Gastrocnemius medialis (tissue), 4 donors: ENCODE results near the gene RAX2. TPM values are rescaled to one million over a fixed set of nuclear protein-coding genes. Genes with fewer than 3 reads are reported as not detected.

Experiments
- ATAC-seq, 2 donors: fragments of 150-250 bp; one replicate each; pipeline ENCODE4 v1.9.1; 2016
- DNase-seq, 2 donors: peaks; one replicate each; pipeline ENCODE4 v3.0.0-alpha.2; 2019
- H3K27ac ChIP-seq, 4 donors: fragments of 200-600 bp; sonication (generic); 1 replicate in 1 of 4; 2 replicates in 3 of 4; pipeline ENCODE4 v1.5.1; 2016 to 2018; ENCODE audit warnings: mild to moderate bottlenecking in 2 of 4, moderate library complexity in 1 of 4
- H3K27me3 ChIP-seq, 3 donors: fragments of 200-600 bp; sonication (generic) in 2 of 3; 1 replicate in 1 of 3; 2 replicates in 2 of 3; pipeline versions ENCODE4 v1.5.1 to v1.6.0; 2016 to 2019; ENCODE audit warnings: mild to moderate bottlenecking in 1 of 3, moderate library complexity in 1 of 3
- H3K36me3 ChIP-seq, 2 donors: fragments of 200-600 bp; sonication (generic) in 1 of 2; one replicate each; pipeline ENCODE4 v1.5.1; 2017 to 2018
- H3K4me1 ChIP-seq, 2 donors: fragments of 200-600 bp; sonication (generic) in 1 of 2; one replicate each; pipeline ENCODE4 v1.5.1; 2016 to 2017; ENCODE audit warnings: mild to moderate bottlenecking in 2 of 2
- H3K4me3 ChIP-seq, 4 donors: fragments of 200-600 bp; sonication (generic) in 3 of 4; 1 replicate in 1 of 4; 2 replicates in 3 of 4; pipeline ENCODE4 v1.5.1; 2016 to 2019; ENCODE audit warnings: mild to moderate bottlenecking in 2 of 4
- H3K9me3 ChIP-seq, 3 donors: fragments of 200-600 bp; sonication (generic) in 2 of 3; 1 replicate in 1 of 3; 2 replicates in 2 of 3; pipeline ENCODE4 v1.5.1; 2016 to 2019
- POLR2A ChIP-seq, 2 donors: fragments of 450-650 bp; IDR thresholded peaks; one replicate each; pipeline ENCODE4 v1.6.1; 2017; ENCODE audit warnings: antibody characterized with exemption in 2 of 2, mild to moderate bottlenecking in 2 of 2, moderate library complexity in 2 of 2
- in situ Hi-C, 4 donors: fragments of 200-750 bp; cut with MboI; loops; one replicate each; pipeline versions ENCODE4 v1.15.0 to v1.8.0; 2017; ENCODE audit warnings: low sequenced_read_pairs in 4 of 4
- intact Hi-C: fragments of 100-400 bp; cut with DNase I; formaldehyde crosslinking; loops from one replicate; pipeline ENCODE4 v1.15.1; 2023; ENCODE audit warnings: low total_unique reads
- total RNA-seq, 4 donors: library from RNA; depleted of rRNA; stranded (reverse); fragments of >200 nt; gene quantifications; one replicate each; pipeline versions ENCODE4 v1.1.0 to v1.2.3, GENCODE V29; 2016
- TF ChIP-seq, protein P1 (sequence below), 5 experiments: fragments of 450-650 bp in 3 of 5; fragments of 200-600 bp in 2 of 5; sonication (generic) in 2 of 5; IDR thresholded peaks in 4 of 5; conservative IDR thresholded peaks in 1 of 5; 1 replicate in 4 of 5; 2 replicates in 1 of 5; pipeline ENCODE4 v1.5.1; 2016 to 2019; ENCODE audit warnings: antibody characterized with exemption in 5 of 5, mild to moderate bottlenecking in 3 of 5, moderate library complexity in 3 of 5

Gene RAX2
- total RNA-seq, 4 donors from 2014 or later, result not detected

DNA sequence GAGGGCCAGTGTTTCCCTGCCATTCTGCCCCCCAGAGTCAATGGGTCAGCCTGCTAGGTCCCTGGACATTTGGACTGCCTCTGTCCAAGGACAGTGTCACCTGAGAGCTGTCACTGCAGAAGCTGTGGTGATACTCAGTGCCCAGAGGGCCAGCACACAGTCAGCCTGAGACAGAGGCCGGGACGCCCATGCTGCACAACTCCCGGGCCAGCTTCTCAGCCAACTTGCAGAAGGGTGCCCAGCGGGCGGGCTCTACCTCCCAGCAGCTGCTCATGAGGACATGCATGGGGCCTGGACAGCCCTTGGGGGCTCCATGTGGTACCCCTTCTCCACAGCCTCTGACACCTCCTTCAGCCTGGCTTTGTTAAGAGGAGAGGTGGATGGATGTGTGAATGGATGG lies 3.8 kb upstream of the RAX2 start:
- in situ Hi-C loops, result no loop called here
- DNase-seq, result no peak
- Histone ChIP-seq H3K27ac (no peak overlapping the region), H3K4me1 (no peaks in the 10 kb centered on the region), H3K9me3 (peaks cover 0 to 3% (median 0%) of the 10 kb centered on the region in 3 donors), H3K36me3 (no peaks in the 10 kb centered on the region), H3K27me3 (peaks cover 0 to 2% (median 0%) of the 10 kb centered on the region in 3 donors), H3K4me3 (no peak overlapping the region)
- intact Hi-C loops, result no loop called here
- no peak for ATAC-seq
- TF ChIP-seq, protein P1, sequence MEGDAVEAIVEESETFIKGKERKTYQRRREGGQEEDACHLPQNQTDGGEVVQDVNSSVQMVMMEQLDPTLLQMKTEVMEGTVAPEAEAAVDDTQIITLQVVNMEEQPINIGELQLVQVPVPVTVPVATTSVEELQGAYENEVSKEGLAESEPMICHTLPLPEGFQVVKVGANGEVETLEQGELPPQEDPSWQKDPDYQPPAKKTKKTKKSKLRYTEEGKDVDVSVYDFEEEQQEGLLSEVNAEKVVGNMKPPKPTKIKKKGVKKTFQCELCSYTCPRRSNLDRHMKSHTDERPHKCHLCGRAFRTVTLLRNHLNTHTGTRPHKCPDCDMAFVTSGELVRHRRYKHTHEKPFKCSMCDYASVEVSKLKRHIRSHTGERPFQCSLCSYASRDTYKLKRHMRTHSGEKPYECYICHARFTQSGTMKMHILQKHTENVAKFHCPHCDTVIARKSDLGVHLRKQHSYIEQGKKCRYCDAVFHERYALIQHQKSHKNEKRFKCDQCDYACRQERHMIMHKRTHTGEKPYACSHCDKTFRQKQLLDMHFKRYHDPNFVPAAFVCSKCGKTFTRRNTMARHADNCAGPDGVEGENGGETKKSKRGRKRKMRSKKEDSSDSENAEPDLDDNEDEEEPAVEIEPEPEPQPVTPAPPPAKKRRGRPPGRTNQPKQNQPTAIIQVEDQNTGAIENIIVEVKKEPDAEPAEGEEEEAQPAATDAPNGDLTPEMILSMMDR (IDR thresholded peaks at IDR 0.05 in 4 of 5, conservative IDR thresholded peaks at IDR 0.05 in 1 of 5), result no peak

DNA sequence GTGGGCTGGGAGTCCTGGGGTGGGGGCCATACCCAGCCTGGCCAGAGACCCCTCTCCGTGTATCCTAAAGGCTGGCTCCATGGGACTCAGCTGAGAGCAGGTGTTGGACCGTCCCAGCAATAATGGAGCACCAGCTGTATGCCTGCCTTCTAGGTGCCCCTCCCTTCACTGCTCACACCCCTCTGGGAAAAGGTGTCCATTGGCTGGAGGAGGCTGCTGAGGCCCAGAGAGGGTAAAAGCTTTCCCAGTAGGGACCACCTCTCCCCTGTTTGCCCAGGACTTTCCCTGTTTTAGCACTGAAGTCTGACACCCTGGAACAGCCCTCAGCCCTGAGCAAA lies 3.3 kb upstream of the RAX2 start:
- no peaks in the 10 kb centered on the region for H3K9me3 ChIP-seq
- ATAC-seq (no peak), DNase-seq (no peak)
- TF ChIP-seq POLR2A (IDR thresholded peaks at IDR 0.05), result no peak
- TF ChIP-seq, protein P1 (IDR thresholded peaks at IDR 0.05 in 4 of 5, conservative IDR thresholded peaks at IDR 0.05 in 1 of 5), result no peak
- no peak overlapping the region for H3K27ac ChIP-seq
- H3K36me3 ChIP-seq, result no peaks in the 10 kb centered on the region
- no peaks in the 10 kb centered on the region for H3K4me1 ChIP-seq
- no peak overlapping the region for H3K4me3 ChIP-seq
- intact Hi-C loops (no loop called here), in situ Hi-C loops (no loop called here)
- peaks cover 0 to 2% (median 0%) of the 10 kb centered on the region in 3 donors for H3K27me3 ChIP-seq

DNA sequence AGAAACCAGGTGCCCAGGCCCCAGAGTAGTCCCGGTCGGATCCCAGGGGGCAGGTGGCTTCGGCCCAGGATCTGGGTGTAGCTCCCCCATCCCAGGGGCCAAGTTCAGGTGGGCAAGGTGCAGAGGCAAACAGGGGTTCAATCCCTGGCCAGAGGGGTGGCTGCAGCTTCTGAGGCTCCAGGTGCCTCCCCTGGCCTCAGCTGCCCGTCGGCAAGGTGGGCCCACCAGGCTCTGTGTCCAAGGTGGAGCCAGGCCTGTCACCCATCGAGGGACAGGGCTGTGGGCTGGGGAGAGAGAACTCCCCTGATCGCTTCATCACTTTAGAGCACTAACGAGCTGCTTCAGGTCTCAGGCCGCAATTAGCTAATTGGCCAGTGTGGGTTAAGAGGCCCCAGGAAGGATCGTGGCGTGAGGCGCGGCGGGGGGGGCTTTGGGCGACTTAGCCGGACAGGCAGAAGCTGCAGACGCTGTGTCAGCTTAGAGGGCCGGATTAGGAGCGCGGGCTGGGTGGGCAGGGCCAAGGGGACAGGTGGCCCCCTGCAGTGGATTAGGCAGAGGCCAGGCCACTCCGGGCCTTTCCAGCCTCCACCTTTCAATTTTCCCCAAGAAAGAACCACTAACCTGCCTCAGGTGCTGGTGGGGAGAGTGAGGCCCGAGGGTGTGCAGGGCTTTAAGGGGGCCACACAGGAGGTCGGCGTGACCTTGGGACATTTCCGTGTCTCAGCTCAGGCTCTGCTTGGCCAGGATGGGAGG lies 2.8 kb upstream of the RAX2 start:
- intact Hi-C loops (no loop called here), in situ Hi-C loops (no loop called here)
- no peaks in the 10 kb centered on the region for H3K36me3 ChIP-seq
- ATAC-seq (no peak), DNase-seq (no peak)
- TF ChIP-seq POLR2A (IDR thresholded peaks at IDR 0.05), result no peak
- TF ChIP-seq, protein P1 (IDR thresholded peaks at IDR 0.05 in 4 of 5, conservative IDR thresholded peaks at IDR 0.05 in 1 of 5), result no peak
- no peaks in the 10 kb centered on the region for H3K4me1 ChIP-seq
- no peak overlapping the region for H3K4me3 ChIP-seq
- no peak overlapping the region for H3K27ac ChIP-seq
- peaks cover 0 to 2% (median 0%) of the 10 kb centered on the region in 3 donors for H3K27me3 ChIP-seq
- no peaks in the 10 kb centered on the region for H3K9me3 ChIP-seq

DNA sequence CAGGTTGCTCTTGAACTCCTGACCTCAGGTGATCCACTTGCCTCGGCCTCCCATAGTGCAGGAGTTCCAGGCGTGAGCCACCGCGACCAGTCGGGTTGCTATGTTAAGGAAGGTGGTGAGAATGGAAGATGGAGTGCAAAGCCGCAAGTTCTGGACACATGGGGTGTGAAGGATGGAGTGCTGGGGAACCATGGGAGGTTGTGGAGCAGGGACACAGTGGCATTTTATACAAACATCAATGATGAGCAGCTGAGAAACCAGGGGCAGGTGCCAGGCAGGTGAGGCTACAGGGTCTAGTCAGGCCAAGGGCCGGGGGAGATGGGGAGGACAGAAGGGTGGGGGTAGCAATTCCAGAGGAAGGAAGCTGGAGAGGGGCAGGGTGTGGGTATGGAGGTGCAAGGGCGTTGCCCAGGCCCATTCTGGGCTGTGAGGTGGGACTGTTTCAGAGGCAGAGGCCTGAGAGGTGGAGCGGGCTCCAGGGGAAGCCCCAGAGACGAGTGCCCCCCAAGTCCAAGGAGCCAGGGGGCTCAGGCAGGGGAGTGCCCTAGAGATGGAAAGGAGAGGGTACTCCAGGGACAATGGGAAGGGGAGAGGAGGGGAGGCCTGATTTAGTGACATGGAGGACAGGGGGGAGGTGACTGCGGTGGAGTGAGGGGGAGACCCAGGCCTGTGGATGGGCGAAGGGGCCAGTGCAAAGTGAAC lies 1.9 kb upstream of the RAX2 start:
- intact Hi-C loops (no loop called here), in situ Hi-C loops (no loop called here)
- H3K27ac ChIP-seq, result no peak overlapping the region
- H3K27me3 ChIP-seq, result peaks cover 0 to 2% (median 0%) of the 10 kb centered on the region in 3 donors
- no peaks in the 10 kb centered on the region for H3K9me3 ChIP-seq
- no peaks in the 10 kb centered on the region for H3K36me3 ChIP-seq
- ATAC-seq, result no peak
- H3K4me1 ChIP-seq, result no peaks in the 10 kb centered on the region
- TF ChIP-seq, protein P1 (IDR thresholded peaks at IDR 0.05 in 4 of 5, conservative IDR thresholded peaks at IDR 0.05 in 1 of 5), result no peak
- TF ChIP-seq POLR2A (IDR thresholded peaks at IDR 0.05), result no peak
- no peak overlapping the region for H3K4me3 ChIP-seq
- DNase-seq, result no peak
